Stomach (tissue), 4 donors: ENCODE measurements around the gene GAREM2.

Source experiments
- CTCF ChIP-seq, 7 experiments: fragments of 450-650 bp in 4 of 7; fragments of 200-600 bp in 3 of 7; sonication (generic) in 3 of 7; IDR thresholded peaks; one replicate each; pipeline ENCODE4 v1.5.1; 2016 to 2019; ENCODE audit warnings: antibody characterized with exemption in 7 of 7, control low read depth in 2 of 7, mild to moderate bottlenecking in 1 of 7
- EP300 ChIP-seq: sonication (generic); formaldehyde crosslinking; IDR thresholded peaks from one replicate; pipeline ENCODE4 v1.6.1; 2017; ENCODE audit warnings: antibody characterized with exemption
- POLR2A ChIP-seq, 4 donors: fragments of 450-650 bp; IDR thresholded peaks; one replicate each; pipeline ENCODE4 v1.6.1; 2016; ENCODE audit warnings: antibody characterized with exemption in 4 of 4, control low read depth in 2 of 4, mild to moderate bottlenecking in 1 of 4, moderate library complexity in 1 of 4
- POLR2AphosphoS5 ChIP-seq, 3 donors: sonication (generic); formaldehyde crosslinking; IDR thresholded peaks; one replicate each; pipeline ENCODE4 v1.6.1; 2016; ENCODE audit warnings: antibody characterized with exemption in 3 of 3

- TF ChIP-seq POLR2A (IDR thresholded peaks at IDR 0.05) (no peak), CTCF (IDR thresholded peaks at IDR 0.05) (no peak), POLR2AphosphoS5 (IDR thresholded peaks at IDR 0.05) (no peak), EP300 (no peak)
Observed at GRCh38 chr2:26164641-26165211, 8.2 kb upstream of the GAREM2 start.
